Thymus (tissue), 11 donors: ENCODE data around the gene MFSD1. TPM values are rescaled to one million over a fixed set of nuclear protein-coding genes. Genes with fewer than 3 reads are reported as not detected.
A peak's percentile ranks its signal among the peaks of the same experiment; 100 is the strongest.

ENCODE experiments used
- DNase-seq, 9 donors: peaks; one replicate each; pipeline ENCODE4 v3.0.0-alpha.2; 2013; ENCODE audit warnings: low spot score in 9 of 9, low read depth in 6 of 9, missing footprints in 1 of 9
- H3K27ac ChIP-seq, 2 donors: one replicate each; pipeline ENCODE4 v1.5.1; 2013; ENCODE audit warnings: control low read depth in 1 of 2, low read depth in 1 of 2, low read length in 1 of 2, mild to moderate bottlenecking in 1 of 2, moderate library complexity in 1 of 2
- H3K27me3 ChIP-seq, 2 donors: one replicate each; pipeline ENCODE4 v1.5.1; 2013; ENCODE audit warnings: low read length in 1 of 2; ENCODE audit not compliant: control insufficient read depth in 2 of 2, insufficient read depth in 1 of 2
- H3K36me3 ChIP-seq, 2 donors: one replicate each; pipeline ENCODE4 v1.5.1; 2013; ENCODE audit warnings: low read length in 1 of 2, mild to moderate bottlenecking in 1 of 2, moderate library complexity in 1 of 2; ENCODE audit not compliant: control insufficient read depth in 2 of 2, insufficient read depth in 2 of 2
- H3K4me1 ChIP-seq, 2 donors: one replicate each; pipeline ENCODE4 v1.5.1; 2013; ENCODE audit warnings: low read length in 2 of 2; ENCODE audit not compliant: control insufficient read depth in 2 of 2, insufficient read depth in 2 of 2
- H3K4me3 ChIP-seq, 2 donors: one replicate each; pipeline ENCODE4 v1.5.1; 2013; ENCODE audit warnings: low read length in 2 of 2, control low read depth in 1 of 2, mild to moderate bottlenecking in 1 of 2
- H3K9me3 ChIP-seq, 2 donors: one replicate each; pipeline ENCODE4 v1.5.1; 2013; ENCODE audit warnings: low read length in 1 of 2, mild to moderate bottlenecking in 1 of 2; ENCODE audit not compliant: control insufficient read depth in 2 of 2, insufficient read depth in 1 of 2
- WGBS: extraction: QIAGEN DNeasy Blood & Tissue Kit; methylation state at CpG from one replicate; pipeline ENCODE4 v1.1.7; 2013; 5-methylcytosine and 5-hydroxymethylcytosine counted together
- polyA plus RNA-seq: library from polyadenylated mRNA; stranded (reverse); fragments of 200-250 nt; gene quantifications from one replicate; pipeline ENCODE4 v1.2.3, GENCODE V29; 2013
- total RNA-seq: library from RNA; stranded (reverse); fragments of 120-200 nt; gene quantifications from one replicate; pipeline ENCODE4 v1.2.4, GENCODE V29; 2013
- donor health status: healthy.

The MFSD1 gene
- total and polyA plus RNA-seq, 2 donors = 58.7 to 61.4 TPM

DNA sequence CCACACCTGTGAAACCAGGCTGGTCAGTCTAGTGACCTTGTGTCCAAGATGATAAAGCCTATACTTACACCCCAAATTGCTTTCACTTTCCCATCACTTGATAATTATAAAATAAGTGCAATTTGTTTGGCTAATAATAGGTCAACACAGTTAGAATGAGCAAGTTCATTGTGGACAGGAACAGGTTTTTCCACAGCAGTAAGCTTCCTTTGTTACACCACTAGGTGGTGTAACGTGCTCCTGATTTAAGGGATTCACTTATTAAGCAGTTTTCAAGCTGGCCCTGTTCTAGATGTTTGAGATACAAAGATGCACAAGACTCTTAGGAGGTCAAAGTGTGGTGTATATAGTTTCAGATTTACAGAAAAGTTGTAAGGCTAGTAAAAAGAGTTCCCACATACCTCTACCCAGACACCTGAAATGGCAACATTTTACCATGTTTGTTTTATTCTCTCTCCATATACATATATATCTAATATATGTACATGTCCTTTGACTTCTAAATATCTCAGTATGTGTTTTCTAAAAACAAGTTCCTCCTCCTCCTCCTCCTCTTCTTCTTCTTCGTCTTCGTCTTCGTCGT is 6.8 kb upstream of the MFSD1 start:
- peaks cover 0 to 9% of the 10 kb centered on the region in 2 donors for H3K27me3 ChIP-seq
- H3K9me3 ChIP-seq = peaks cover 3 to 5% of the 10 kb centered on the region in 2 donors
- H3K4me3 ChIP-seq = no peak overlapping the region
- no peak overlapping the region for H3K27ac ChIP-seq
- peak in 1 of 9 donors; percentile 33 for DNase-seq
- 86% methylated on average over 5 of the region's 5 CpGs for WGBS
- H3K4me1 ChIP-seq = no peaks in the 10 kb centered on the region
- no peaks in the 10 kb centered on the region for H3K36me3 ChIP-seq

DNA sequence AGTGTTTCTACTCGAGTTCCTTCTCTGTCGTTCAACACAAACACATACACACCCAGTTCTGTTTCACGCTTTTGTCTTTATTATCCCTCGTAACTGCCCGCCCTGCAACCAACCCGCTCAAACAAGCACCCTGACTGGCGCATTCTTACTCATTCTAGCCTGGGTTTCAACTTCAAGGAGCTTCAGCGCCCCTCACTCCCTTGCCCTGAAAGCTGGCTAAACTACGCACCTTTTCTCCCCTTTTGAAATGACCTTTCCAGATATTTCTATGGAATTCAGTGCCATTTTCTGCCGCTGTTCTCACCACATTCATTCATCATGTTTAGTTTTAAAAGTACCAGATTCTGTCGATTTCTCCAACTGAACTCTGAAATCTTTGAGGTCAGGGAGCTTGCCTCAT is 653 bp upstream of the MFSD1 start:
- DNase-seq = peak in 4 of 9 donors; percentile 7 to 51 (median 26)
- H3K27me3 ChIP-seq = peaks cover 0 to 18% of the 10 kb centered on the region in 2 donors
- peak overlapping the region; percentile 82 to 93 for H3K4me3 ChIP-seq
- peaks cover 7 to 16% of the 10 kb centered on the region in 2 donors for H3K4me1 ChIP-seq
- peaks cover 4 to 10% of the 10 kb centered on the region in 2 donors for H3K36me3 ChIP-seq
- H3K9me3 ChIP-seq = peaks cover 0 to 1% of the 10 kb centered on the region in 2 donors
- WGBS = 51% methylated on average over 11 of the region's 11 CpGs
- peak overlapping the region; percentile 47 to 57 for H3K27ac ChIP-seq

DNA sequence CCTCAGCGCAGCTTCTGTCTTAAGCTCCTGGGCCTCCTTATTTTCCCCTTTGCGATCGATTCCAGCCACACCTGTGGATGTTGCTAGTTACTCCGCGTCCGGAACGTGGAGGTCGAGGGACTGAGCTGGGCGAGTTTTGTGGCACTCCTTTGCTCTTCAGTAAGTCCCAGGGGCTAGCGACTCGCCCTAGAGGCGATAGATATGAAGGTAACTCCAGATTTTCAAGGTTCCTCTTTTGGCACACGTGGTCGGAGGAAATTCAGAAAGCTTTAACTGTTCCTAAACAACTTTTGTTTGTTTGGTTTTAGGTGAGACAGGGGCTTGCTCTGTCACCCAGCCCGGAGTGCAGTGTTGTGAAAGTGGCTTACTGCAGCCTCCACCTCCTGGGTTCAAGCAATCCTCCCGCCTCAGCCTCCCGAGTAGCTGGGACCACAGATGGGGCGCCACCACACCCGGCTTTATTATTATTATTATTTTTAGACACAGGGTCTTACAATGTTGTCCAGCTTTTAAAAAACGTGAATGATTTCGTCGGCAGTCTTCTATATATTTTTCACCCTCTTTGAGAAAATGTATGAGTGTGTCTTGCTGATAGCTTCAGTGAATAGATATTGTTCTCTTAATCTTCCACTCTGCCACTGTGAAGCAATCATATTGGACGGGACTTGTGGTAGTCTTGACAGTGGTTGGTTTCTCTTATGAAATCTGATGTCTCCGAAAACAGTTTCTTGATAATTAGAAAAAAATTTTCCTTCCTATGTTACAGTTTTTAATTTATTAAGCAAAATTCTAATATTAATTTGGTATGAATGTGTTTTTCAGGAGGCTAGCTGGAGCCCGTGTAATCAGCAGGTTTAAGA is 785 bp downstream of the MFSD1 start:
- Histone ChIP-seq H3K36me3 (peaks cover 4 to 10% of the 10 kb centered on the region in 2 donors), H3K27me3 (peaks cover 0 to 16% of the 10 kb centered on the region in 2 donors), H3K9me3 (peaks cover 0 to 1% of the 10 kb centered on the region in 2 donors), H3K4me1 (peaks cover 7 to 16% of the 10 kb centered on the region in 2 donors), H3K4me3 (peak overlapping the region; percentile 82 to 93), H3K27ac (peak overlapping the region; percentile 51 to 89)
- DNase-seq = peak in 2 of 9 donors; percentile 5 to 36
- WGBS = 25% methylated on average over 25 of the region's 25 CpGs

DNA sequence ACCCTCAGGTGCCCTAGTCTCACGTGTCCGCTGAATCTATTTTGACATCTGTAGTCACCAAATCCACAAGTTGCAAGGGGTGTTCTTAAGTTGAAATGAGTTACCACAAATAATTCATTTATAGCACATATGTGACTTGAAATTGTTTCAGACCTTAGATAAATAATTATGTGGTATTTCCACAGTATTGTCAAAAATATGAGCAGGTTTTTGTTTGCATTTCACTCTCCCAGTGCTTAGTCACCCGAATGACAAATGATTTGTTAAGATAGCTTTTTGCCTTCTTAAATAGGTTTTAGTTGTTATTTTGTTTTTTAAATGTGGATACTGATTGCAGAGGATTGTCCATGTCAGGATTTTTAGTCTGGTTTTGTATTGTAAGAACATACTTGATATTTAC is 2.6 kb downstream of the MFSD1 start:
- DNase-seq = no peak
- no peak overlapping the region for H3K27ac ChIP-seq
- H3K4me3 ChIP-seq = no peak overlapping the region
- peaks cover 0 to 11% of the 10 kb centered on the region in 2 donors for H3K27me3 ChIP-seq
- H3K4me1 ChIP-seq = peaks cover 10 to 23% of the 10 kb centered on the region in 2 donors
- H3K36me3 ChIP-seq = peaks cover 10 to 23% of the 10 kb centered on the region in 2 donors
- H3K9me3 ChIP-seq = no peaks in the 10 kb centered on the region
- WGBS = 96% methylated on average over 3 of the region's 3 CpGs

DNA sequence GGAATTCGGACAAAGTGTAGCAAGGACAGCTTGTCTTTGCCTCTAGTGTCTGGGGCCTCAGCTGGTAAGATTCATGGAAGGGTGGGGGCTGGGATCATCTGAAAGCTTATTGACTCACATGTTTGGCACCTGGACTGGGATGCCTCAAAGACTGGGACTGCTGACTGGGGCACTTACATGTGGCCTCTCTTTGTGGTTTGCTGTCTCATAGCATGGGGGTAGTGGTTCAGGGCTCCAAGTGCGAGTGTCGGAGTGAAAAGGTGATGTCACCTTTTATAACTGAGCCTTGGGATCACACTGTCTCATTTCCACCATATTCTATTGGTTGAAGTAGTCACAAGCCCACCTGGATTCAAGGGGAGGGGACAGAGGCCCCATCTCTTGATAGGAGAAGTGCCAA is 6.8 kb downstream of the MFSD1 start:
- H3K4me3 ChIP-seq = no peak overlapping the region
- peak in 3 of 9 donors; percentile 8 to 47 (median 9) for DNase-seq
- H3K9me3 ChIP-seq = no peaks in the 10 kb centered on the region
- peaks cover 6 to 13% of the 10 kb centered on the region in 2 donors for H3K4me1 ChIP-seq
- peak overlapping the region in 1 of 2 donors; percentile 25 for H3K27ac ChIP-seq
- WGBS = 46% methylated on average over 3 of the region's 3 CpGs
- H3K36me3 ChIP-seq = peaks cover 26 to 49% of the 10 kb centered on the region in 2 donors
- no peaks in the 10 kb centered on the region for H3K27me3 ChIP-seq

DNA sequence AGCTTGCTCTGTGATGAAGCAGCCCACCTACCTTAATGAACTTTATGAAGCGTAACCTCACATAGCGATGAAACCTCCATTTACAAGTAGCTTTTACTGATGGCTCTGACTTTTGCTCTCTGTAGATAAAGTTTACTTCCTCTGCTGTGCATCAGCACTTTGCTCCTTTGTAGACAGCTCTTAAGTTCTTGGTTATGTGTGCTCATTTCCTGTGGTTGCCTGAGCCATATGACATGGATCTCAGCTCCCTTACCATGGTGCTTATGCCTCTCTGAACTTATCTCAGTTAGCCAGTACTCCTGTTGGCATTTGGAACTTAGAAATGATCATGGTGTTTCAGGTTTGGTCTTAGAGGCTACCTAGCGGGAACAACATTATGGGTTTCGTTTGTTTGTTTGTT is 7.8 kb downstream of the MFSD1 start:
- DNase-seq = peak in 5 of 9 donors; percentile 36 to 73 (median 40)
- peaks cover 30 to 52% of the 10 kb centered on the region in 2 donors for H3K36me3 ChIP-seq
- H3K27me3 ChIP-seq = no peaks in the 10 kb centered on the region
- H3K27ac ChIP-seq = peak overlapping the region; percentile 53 to 65
- no peaks in the 10 kb centered on the region for H3K9me3 ChIP-seq
- H3K4me3 ChIP-seq = no peak overlapping the region
- peaks cover 6 to 13% of the 10 kb centered on the region in 2 donors for H3K4me1 ChIP-seq
- WGBS = 79% methylated on average over 4 of the region's 4 CpGs

DNA sequence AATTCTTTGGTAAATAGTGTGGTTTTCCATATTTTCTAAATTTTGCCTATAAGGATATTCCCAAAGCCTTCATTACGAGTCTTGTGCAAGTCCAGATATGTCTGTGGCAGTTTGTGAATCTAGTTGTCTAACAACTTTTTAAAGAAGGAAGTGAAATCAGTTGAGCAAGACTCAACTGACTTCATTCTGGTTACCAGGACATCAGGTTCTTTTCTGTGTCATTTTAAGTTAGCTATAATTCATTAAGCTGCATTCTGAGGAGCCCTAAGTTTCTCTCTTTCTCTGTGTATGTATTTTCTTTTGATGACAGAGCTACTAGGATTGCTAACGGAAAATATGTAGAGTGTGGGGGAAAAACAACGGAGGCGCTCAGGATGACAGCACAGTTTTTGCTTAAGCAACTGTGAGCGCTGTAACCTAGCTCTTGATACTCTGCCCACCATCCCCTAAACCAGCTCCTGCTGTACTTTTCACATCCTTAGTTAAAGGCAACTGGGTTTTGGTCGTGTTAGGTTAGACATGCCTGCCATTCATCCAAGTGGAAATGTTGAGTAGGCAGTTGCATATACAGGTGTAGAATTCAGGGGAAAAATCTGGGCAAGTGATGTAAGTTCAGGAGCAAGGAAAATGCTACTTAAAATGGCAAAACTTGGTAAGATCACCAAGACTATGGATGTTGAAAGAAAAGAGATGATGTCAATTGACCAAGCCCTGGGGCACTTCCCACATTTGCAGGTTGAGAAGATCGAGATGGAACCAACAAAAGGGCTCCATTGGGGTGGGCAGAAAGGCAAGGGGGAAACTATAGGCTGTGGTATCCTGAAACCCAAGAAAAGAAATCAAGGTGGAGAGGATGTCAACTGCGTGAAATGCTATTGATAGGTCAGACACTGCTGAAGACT is 9.2 kb downstream of the MFSD1 start:
- WGBS = 92% methylated on average over 8 of the region's 8 CpGs
- no peaks in the 10 kb centered on the region for H3K27me3 ChIP-seq
- no peak overlapping the region for H3K4me3 ChIP-seq
- no peak for DNase-seq
- peaks cover 26 to 52% of the 10 kb centered on the region in 2 donors for H3K36me3 ChIP-seq
- H3K9me3 ChIP-seq = no peaks in the 10 kb centered on the region
- peaks cover 6 to 13% of the 10 kb centered on the region in 2 donors for H3K4me1 ChIP-seq
- no peak overlapping the region for H3K27ac ChIP-seq

DNA sequence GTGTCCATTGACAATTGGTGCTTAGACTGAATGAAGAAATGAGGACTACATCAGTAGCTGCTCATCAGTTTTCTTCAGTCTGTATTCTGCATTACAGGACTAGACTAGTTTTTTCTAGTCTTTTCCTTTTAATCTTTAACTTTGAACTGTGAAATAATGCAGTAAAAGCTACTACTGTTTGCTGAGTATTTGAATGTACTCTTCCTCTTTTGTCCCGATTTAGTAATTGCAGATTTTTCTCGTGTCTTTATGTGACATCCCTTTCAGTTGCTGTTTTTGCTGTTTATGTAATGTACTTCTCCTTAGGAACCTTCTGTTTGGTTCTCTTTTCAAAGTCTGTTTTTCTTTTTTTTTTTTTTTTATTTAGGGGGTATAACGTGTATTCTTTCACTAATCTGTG is 17.4 kb downstream of the MFSD1 start:
- Histone ChIP-seq H3K27ac (no peak overlapping the region), H3K36me3 (peaks cover 13 to 43% of the 10 kb centered on the region in 2 donors), H3K9me3 (no peaks in the 10 kb centered on the region), H3K4me3 (no peak overlapping the region), H3K4me1 (no peaks in the 10 kb centered on the region), H3K27me3 (no peaks in the 10 kb centered on the region)
- no peak for DNase-seq
- 96% methylated on average over 3 of the region's 3 CpGs for WGBS
